H1 (cell line): ENCODE measurements around the gene PRSS38. TPM values are rescaled to one million over a fixed set of nuclear protein-coding genes. Genes with fewer than 3 reads are reported as not detected.

Experiments
- CTCF ChIA-PET: fragments of 300-600 bp; sonication (Branson Sonifier 250); formaldehyde crosslinking; loops from one replicate; lab custom pipeline; 2021; ENCODE audit not compliant: partially characterized antibody; lab: Charles Lee
- POLR2A ChIA-PET: fragments of 300-600 bp; sonication (Branson Sonifier 250); formaldehyde crosslinking; loops from one replicate; lab custom pipeline; 2021; ENCODE audit warnings: inconsistent platforms; ENCODE audit not compliant: partially characterized antibody; lab: Charles Lee
- DNase-seq, 2 experiments: peaks; one replicate each; pipeline versions ENCODE4 v3.0.0 to v3.0.0-alpha.2; 2010 to 2022; ENCODE audit warnings: low spot score in 2 of 2, low read depth in 1 of 2, mixed read lengths in 1 of 2
- FAIRE-seq: peaks from 2 replicates; lab custom pipeline; 2011; peaks lifted over from hg19 to GRCh38; lab: Jason Lieb, UNC
- H2AFZ ChIP-seq: 2 replicates; pipeline ENCODE4 v1.8.1; 2012; ENCODE audit warnings: low read length, inconsistent platforms
- H2AK5ac ChIP-seq: 2 replicates; pipeline ENCODE4 v1.6.1; 2013; ENCODE audit warnings: low read depth, low read length
- H2BK120ac ChIP-seq: replicated peaks from 2 replicates; pipeline ENCODE3; 2013; ENCODE audit warnings: low read depth, low read length, inconsistent platforms
- H2BK12ac ChIP-seq: 2 replicates; pipeline ENCODE4 v1.6.1; 2013; ENCODE audit warnings: low read depth, low read length
- H2BK15ac ChIP-seq: 2 replicates; pipeline ENCODE4 v1.6.1; 2013; ENCODE audit warnings: low read length
- H2BK20ac ChIP-seq: 2 replicates; pipeline ENCODE4 v1.6.1; 2013; ENCODE audit warnings: low read length
- H2BK5ac ChIP-seq: 2 replicates; pipeline ENCODE4 v1.6.1; 2013; ENCODE audit warnings: low read depth, low read length
- H3K14ac ChIP-seq: 2 replicates; pipeline ENCODE4 v1.6.1; 2013; ENCODE audit warnings: inconsistent platforms; ENCODE audit not compliant: insufficient read length
- H3K18ac ChIP-seq: 2 replicates; pipeline ENCODE4 v1.6.1; 2013; ENCODE audit warnings: low read length; ENCODE audit errors: extremely low read depth
- H3K23ac ChIP-seq: 2 replicates; pipeline ENCODE4 v1.6.1; 2013; ENCODE audit warnings: inconsistent platforms; ENCODE audit not compliant: insufficient read length
- H3K23me2 ChIP-seq: 2 replicates; pipeline ENCODE4 v1.6.1; 2013; ENCODE audit warnings: low read depth, low read length
- H3K27ac ChIP-seq: 2 replicates; pipeline ENCODE4 v1.6.1; 2011; ENCODE audit warnings: low read depth, low read length, inconsistent platforms
- H3K27me3 ChIP-seq, 4 experiments: replicated peaks in 1 of 4; 1 replicate in 1 of 4; 2 replicates in 3 of 4; pipeline versions ENCODE4 v1.6.1 to v1.8.1; 2011 to 2013; ENCODE audit warnings: low read length in 3 of 4, mild to moderate bottlenecking in 3 of 4, inconsistent platforms in 2 of 4, mixed read lengths in 2 of 4, moderate library complexity in 1 of 4; ENCODE audit not compliant: control insufficient read depth in 3 of 4, insufficient read depth in 3 of 4; ENCODE audit errors: extremely low read depth in 1 of 4
- H3K36me3 ChIP-seq, 4 experiments: 2 replicates each; pipeline versions ENCODE4 v1.6.1 to v1.8.1; 2011 to 2013; ENCODE audit warnings: mild to moderate bottlenecking in 4 of 4, low read length in 3 of 4, moderate library complexity in 2 of 4, control low read depth in 1 of 4, inconsistent platforms in 1 of 4; ENCODE audit not compliant: insufficient read depth in 4 of 4, control insufficient read depth in 2 of 4
- H3K4ac ChIP-seq: replicated peaks from 2 replicates; pipeline ENCODE3; 2013; ENCODE audit warnings: low read length, low read depth, mixed read lengths, inconsistent platforms; ENCODE audit not compliant: insufficient read length
- H3K4me1 ChIP-seq, 4 experiments: replicated peaks in 1 of 4; 1 replicate in 1 of 4; 2 replicates in 3 of 4; pipeline versions ENCODE4 v1.6.1 to v1.8.1; 2011 to 2013; ENCODE audit warnings: low read length in 3 of 4, inconsistent platforms in 2 of 4, mixed read lengths in 1 of 4; ENCODE audit not compliant: insufficient read depth in 4 of 4, control insufficient read depth in 3 of 4
- H3K4me2 ChIP-seq, 2 experiments: 2 replicates each; pipeline versions ENCODE4 v1.6.1 to v1.8.1; 2011 to 2013; ENCODE audit warnings: low read depth in 2 of 2, low read length in 2 of 2, control low read depth in 1 of 2, inconsistent platforms in 1 of 2, mild to moderate bottlenecking in 1 of 2; ENCODE audit not compliant: insufficient read depth in 1 of 2
- H3K4me3 ChIP-seq, 4 experiments: fragments of 200-600, 300-600 bp in 1 of 4; sonication (generic), shearing (Covaris generic), sonication (Bioruptor Twin) in 1 of 4; 2 replicates each; pipeline versions ENCODE4 v1.5.1 to v1.8.1; 2011 to 2016; ENCODE audit warnings: low read length in 4 of 4, low read depth in 3 of 4, control low read depth in 2 of 4, inconsistent platforms in 2 of 4, mild to moderate bottlenecking in 2 of 4, mixed read lengths in 1 of 4, moderate library complexity in 1 of 4; ENCODE audit not compliant: insufficient read depth in 2 of 4; ENCODE audit errors: extremely low read depth in 1 of 4
- H3K56ac ChIP-seq: replicated peaks from 2 replicates; pipeline ENCODE3; 2013; ENCODE audit warnings: low read depth, mild to moderate bottlenecking, mixed read lengths, low read length, inconsistent platforms; ENCODE audit not compliant: insufficient read length
- H3K79me1 ChIP-seq: 2 replicates; pipeline ENCODE4 v1.6.1; 2013; ENCODE audit warnings: low read depth, low read length, control low read depth
- H3K79me2 ChIP-seq, 2 experiments: 2 replicates each; pipeline versions ENCODE4 v1.6.1 to v1.8.1; 2012 to 2013; ENCODE audit warnings: low read length in 2 of 2, mild to moderate bottlenecking in 2 of 2, inconsistent platforms in 1 of 2; ENCODE audit not compliant: insufficient read depth in 2 of 2, control insufficient read depth in 1 of 2
- H3K9ac ChIP-seq, 4 experiments: replicated peaks in 1 of 4; 1 replicate in 1 of 4; 2 replicates in 3 of 4; pipeline versions ENCODE4 v1.6.1 to v1.8.1; 2011 to 2013; ENCODE audit warnings: low read depth in 3 of 4, low read length in 3 of 4, control low read depth in 2 of 4, mild to moderate bottlenecking in 2 of 4, moderate library complexity in 2 of 4, inconsistent platforms in 1 of 4; ENCODE audit errors: extremely low read depth in 1 of 4
- H3K9me3 ChIP-seq, 2 experiments: 2 replicates each; pipeline versions ENCODE4 v1.6.1 to v1.8.1; 2012 to 2013; ENCODE audit warnings: mild to moderate bottlenecking in 2 of 2, moderate library complexity in 2 of 2, control low read depth in 1 of 2, inconsistent platforms in 1 of 2, low read depth in 1 of 2, low read length in 1 of 2, mixed read lengths in 1 of 2; ENCODE audit not compliant: insufficient read depth in 2 of 2
- H4K20me1 ChIP-seq, 2 experiments: replicated peaks in 1 of 2; 2 replicates each; pipeline versions ENCODE3 to v1.8.1; 2011 to 2013; ENCODE audit warnings: inconsistent platforms in 2 of 2, low read length in 2 of 2, mild to moderate bottlenecking in 1 of 2; ENCODE audit not compliant: insufficient read depth in 2 of 2, control insufficient read depth in 1 of 2
- H4K5ac ChIP-seq: 2 replicates; pipeline ENCODE4 v1.6.1; 2013; ENCODE audit warnings: low read length, low read depth, mixed read lengths, inconsistent platforms; ENCODE audit not compliant: insufficient read length
- H4K8ac ChIP-seq: 2 replicates; pipeline ENCODE4 v1.8.0; 2013; ENCODE audit warnings: mild to moderate bottlenecking, moderate library complexity, low read length, inconsistent platforms; ENCODE audit not compliant: insufficient read depth; ENCODE audit errors: extremely low read depth
- H4K91ac ChIP-seq: replicated peaks from 2 replicates; pipeline ENCODE3; 2013; ENCODE audit warnings: low read length, mixed read lengths, inconsistent platforms; ENCODE audit not compliant: insufficient read length
- CHD1 ChIP-seq: IDR thresholded peaks from 2 replicates; pipeline ENCODE4 v1.6.1; 2012; ENCODE audit warnings: low read depth, low read length, improper control_type of control experiment
- CTBP2 ChIP-seq: IDR thresholded peaks from 2 replicates; pipeline ENCODE4 v1.7.0; 2011; ENCODE audit warnings: borderline replicate concordance, mild to moderate bottlenecking, moderate library complexity, mixed read lengths, low read length; ENCODE audit not compliant: insufficient read depth, insufficient read length
- HDAC2 ChIP-seq, 2 experiments: fragments of 300-600 bp in 1 of 2; sonication (generic) in 1 of 2; IDR thresholded peaks; 2 replicates each; pipeline ENCODE4 v1.6.1; 2011 to 2012; ENCODE audit warnings: low read depth in 2 of 2, low read length in 2 of 2, mild to moderate bottlenecking in 2 of 2, moderate library complexity in 2 of 2, borderline replicate concordance in 1 of 2, inconsistent platforms in 1 of 2
- KDM1A ChIP-seq: fragments of 200-600, 300-600 bp; sonication (generic); IDR thresholded peaks from 2 replicates; pipeline ENCODE4 v1.7.1; 2016; ENCODE audit warnings: mild to moderate bottlenecking, low read length, borderline replicate concordance
- MAFK ChIP-seq: IDR thresholded peaks from 2 replicates; pipeline ENCODE4 v1.6.1; 2012; ENCODE audit warnings: low read depth, mild to moderate bottlenecking, improper control_type of control experiment, low read length
- POLR2AphosphoS5 ChIP-seq: IDR thresholded peaks from 2 replicates; pipeline ENCODE4 v1.6.1; 2011; ENCODE audit warnings: low read depth, low read length
- SP1 ChIP-seq: IDR thresholded peaks from 2 replicates; pipeline ENCODE4 v1.6.1; 2011; ENCODE audit warnings: low read depth, low read length
- TEAD4 ChIP-seq: IDR thresholded peaks from 2 replicates; pipeline ENCODE4 v1.6.1; 2012; ENCODE audit warnings: low read depth, low read length, inconsistent platforms, mixed read lengths
- WGBS, 2 experiments: shearing (Covaris generic) in 1 of 2; methylation state at CpG; one replicate each; pipeline versions ENCODE4 v1.1.6 to v1.1.7; 2013 to 2015; ENCODE audit warnings: low lambda C conversion rate in 2 of 2, mixed read lengths in 2 of 2, inconsistent platforms in 1 of 2, low coverage in 1 of 2, missing lambda C conversion rate in 1 of 2; ENCODE audit not compliant: insufficient replicate concordance in 2 of 2, insufficient coverage in 1 of 2, insufficient read length in 1 of 2; ENCODE audit errors: extremely low coverage in 1 of 2, missing lambda C conversion rate in 1 of 2; 5-methylcytosine and 5-hydroxymethylcytosine counted together
- polyA plus RNA-seq, 7 experiments: library from polyadenylated mRNA; depleted of rRNA in 3 of 7; stranded (reverse) in 5 of 7; unstranded in 2 of 7; fragments of >200 nt in 5 of 7; fragments of 200-250 nt in 2 of 7; gene quantifications; 1 replicate in 5 of 7; 2 replicates in 1 of 7; 4 replicates in 1 of 7; pipeline versions ENCODE4 v1.2.1 to v1.2.3, GENCODE V29; 2011 to 2013; ENCODE audit warnings: missing spikeins in 2 of 7, mixed read lengths in 2 of 7
- total RNA-seq: library from RNA; stranded (reverse); fragmentation: NEBNext Ultra II Directional; extraction: Animal tissue kit (Norgen Biotek cat#: 25700); gene quantifications from 2 replicates; pipeline ENCODE4 v1.2.1, GENCODE V29; 2021

Gene PRSS38
- total and polyA plus RNA-seq, 2 of the 8 experiments (the other 6 are each of a cell fraction or from before 2014, with no cell fraction given) = not detected

- Histone ChIP-seq H3K27me3 (no peaks in the 10 kb centered on the region), H3K79me1 (peaks cover 10% of the 10 kb centered on the region)
Measured at GRCh38 chr1:227771326-227771725, 44.1 kb upstream of the PRSS38 start.

More at GRCh38 chr1:227771326-227771725, 44.1 kb upstream of the PRSS38 start:
- POLR2A ChIA-PET = no interaction called here
- Histone ChIP-seq H3K4me2 (no peak overlapping the region), H2BK12ac (no peak overlapping the region), H3K23ac (no peak overlapping the region), H2BK120ac (no peak overlapping the region), H3K23me2 (no peaks in the 10 kb centered on the region), H3K9me3 (no peaks in the 10 kb centered on the region), H3K36me3 (peaks cover 6 to 20% (median 19%) of the 10 kb centered on the region in 4 experiments; a peak in 6 of 8 replicates), H3K4ac (no peak overlapping the region), H4K5ac (no peak overlapping the region), H2BK20ac (no peak overlapping the region), H3K18ac (no peak overlapping the region)
- no peak for FAIRE-seq
- 88% methylated on average over 3 of the region's 8 CpGs; no CpG with 5 or more reads in 1 of the 2 experiments for whole genome bisulfite sequencing, 2 experiments
- TF ChIP-seq TEAD4 = no peak
- TF ChIP-seq HDAC2 (IDR thresholded peaks at IDR 0.05; ENCODE audit: borderline replicate concordance in 1 of 2, low read depth in 2 of 2, low read length in 2 of 2) = no peak
- no peak for TF ChIP-seq SP1
- TF ChIP-seq CHD1 = no peak
- TF ChIP-seq CTBP2 = no peak
- TF ChIP-seq MAFK = no peak
- TF ChIP-seq POLR2AphosphoS5 = no peak
- no peak for TF ChIP-seq KDM1A
- TF ChIP-seq, all 59 proteins: peak for 0
- H2BK5ac ChIP-seq = no peak overlapping the region
- peaks cover 0 to 22% of the 10 kb centered on the region in 2 experiments for H4K20me1 ChIP-seq
- no peaks in the 10 kb centered on the region for H3K4me1 ChIP-seq
- H3K79me2 ChIP-seq = no peaks in the 10 kb centered on the region
- no peak for DNase-seq
- H2AFZ ChIP-seq = no peak overlapping the region
- H3K14ac ChIP-seq = no peak overlapping the region
- H2BK15ac ChIP-seq = no peak overlapping the region
- H4K91ac ChIP-seq = no peak overlapping the region
- no peak overlapping the region for H3K56ac ChIP-seq
- H3K27ac ChIP-seq = no peak overlapping the region
- CTCF ChIA-PET = interaction anchor here (0.7 to 1.1 kb wide), 2 partner anchors 174 to 322 kb away, joined by 3 to 4 read pairs; no protein-coding TSS in a partner anchor
- no peak overlapping the region for H2AK5ac ChIP-seq
- H3K9ac ChIP-seq = no peak overlapping the region
- no peak overlapping the region for H3K4me3 ChIP-seq
- no peak overlapping the region; the same call in 1 of the 2 replicates for H4K8ac ChIP-seq
